Measurements from ENCODE around the gene ADCY3. TPM values are rescaled to one million over a fixed set of nuclear protein-coding genes. Genes with fewer than 3 reads are reported as not detected.

The ADCY3 gene
- total RNA-seq, 2 experiments from 2014 or later: 28.1 to 31.4 TPM

DNA sequence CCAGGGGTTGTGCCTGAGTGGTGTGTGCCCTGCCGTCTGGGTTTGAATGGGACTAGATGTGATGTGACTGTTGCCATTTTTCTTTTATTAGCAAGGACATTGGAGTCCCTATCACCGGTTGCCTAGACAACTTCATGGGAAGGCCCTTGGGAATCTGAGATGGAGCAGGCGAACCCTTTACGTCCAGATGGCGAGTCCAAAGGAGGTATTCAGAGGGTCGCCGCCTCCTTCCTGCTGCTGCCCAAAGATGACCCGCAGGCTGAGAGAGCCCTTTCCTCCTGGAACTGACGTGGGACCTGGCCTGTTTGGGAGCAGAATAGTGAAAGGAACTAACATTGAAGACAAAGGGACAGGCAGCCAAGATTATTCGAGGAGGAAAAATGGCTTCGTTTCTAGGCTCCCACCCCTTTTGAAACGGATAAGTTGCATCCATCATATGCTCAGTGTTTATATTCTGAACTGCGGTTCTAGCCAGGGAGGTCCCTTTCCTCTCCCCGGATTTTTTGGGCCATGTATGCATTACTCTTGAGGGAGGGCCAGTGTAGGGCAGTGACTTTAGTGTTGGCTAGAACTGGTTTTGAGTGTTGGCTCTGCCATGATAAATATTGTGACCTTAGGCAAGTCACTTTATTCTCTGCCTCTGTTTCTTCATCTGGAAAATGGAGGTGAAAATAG lies 126.1 kb downstream of the ADCY3 start:
- Histone ChIP-seq H3K4me3 (ENCODE audit: low read length) (peak overlapping the region; percentile 88), H3K4me1 (ENCODE audit: insufficient read depth, low read length) (peaks cover 13% of the 10 kb centered on the region), H3K9me3 (ENCODE audit: control insufficient read depth in 1 of 2, insufficient read depth in 1 of 2, low read length in 2 of 2) (no peaks in the 10 kb centered on the region), H3K27ac (ENCODE audit: low read depth in 1 of 2, low read length in 2 of 2) (peak overlapping the region in 1 of 2 donors; percentile 95), H3K36me3 (ENCODE audit: insufficient read depth, low read length) (no peaks in the 10 kb centered on the region), H3K27me3 (ENCODE audit: control insufficient read depth in 1 of 2, insufficient read depth in 2 of 2, low read length in 2 of 2) (no peaks in the 10 kb centered on the region)
- Mint-ChIP-seq H3K4me1 (ENCODE audit: low read depth) (peaks cover 21% of the 10 kb centered on the region), H3K27me3 (no peaks in the 10 kb centered on the region), H3K27ac (peak overlapping the region; percentile 99), H3K36me3 (ENCODE audit: low read depth) (peaks cover 35% of the 10 kb centered on the region), H3K4me3 (peak overlapping the region; percentile 97), H3K9me3 (no peaks in the 10 kb centered on the region)
- CTCF ChIA-PET: interaction anchor here (0.6 to 2.0 kb wide), 2 partner anchors 34 kb away, joined by 3 to 8 read pairs; no protein-coding TSS in a partner anchor
- intact Hi-C loops (cut with DNase I, micrococcal nuclease): loop anchor here (2.0 to 10.0 kb wide), 10 partner anchors 33 to 1081 kb away; partner anchors contain the start of genes ASXL2 (in 1 of the 2), ATAD2B (in 1 of the 2), EFR3B (in 1 of the 2) and ITSN2 (in 1 of the 2)
- TF ChIP-seq, protein P1, sequence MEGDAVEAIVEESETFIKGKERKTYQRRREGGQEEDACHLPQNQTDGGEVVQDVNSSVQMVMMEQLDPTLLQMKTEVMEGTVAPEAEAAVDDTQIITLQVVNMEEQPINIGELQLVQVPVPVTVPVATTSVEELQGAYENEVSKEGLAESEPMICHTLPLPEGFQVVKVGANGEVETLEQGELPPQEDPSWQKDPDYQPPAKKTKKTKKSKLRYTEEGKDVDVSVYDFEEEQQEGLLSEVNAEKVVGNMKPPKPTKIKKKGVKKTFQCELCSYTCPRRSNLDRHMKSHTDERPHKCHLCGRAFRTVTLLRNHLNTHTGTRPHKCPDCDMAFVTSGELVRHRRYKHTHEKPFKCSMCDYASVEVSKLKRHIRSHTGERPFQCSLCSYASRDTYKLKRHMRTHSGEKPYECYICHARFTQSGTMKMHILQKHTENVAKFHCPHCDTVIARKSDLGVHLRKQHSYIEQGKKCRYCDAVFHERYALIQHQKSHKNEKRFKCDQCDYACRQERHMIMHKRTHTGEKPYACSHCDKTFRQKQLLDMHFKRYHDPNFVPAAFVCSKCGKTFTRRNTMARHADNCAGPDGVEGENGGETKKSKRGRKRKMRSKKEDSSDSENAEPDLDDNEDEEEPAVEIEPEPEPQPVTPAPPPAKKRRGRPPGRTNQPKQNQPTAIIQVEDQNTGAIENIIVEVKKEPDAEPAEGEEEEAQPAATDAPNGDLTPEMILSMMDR (IDR thresholded peaks at IDR 0.05): no peak
- POLR2A ChIA-PET: interaction anchor here (1.0 to 1.8 kb wide), 8 partner anchors 10 to 867 kb away, joined by 3 to 17 read pairs (median 4); partner anchors contain the start of genes ATAD2B, ITSN2 and SF3B6
- no peak for ATAC-seq (ENCODE audit: poor library complexity)
- no peak for DNase-seq

DNA sequence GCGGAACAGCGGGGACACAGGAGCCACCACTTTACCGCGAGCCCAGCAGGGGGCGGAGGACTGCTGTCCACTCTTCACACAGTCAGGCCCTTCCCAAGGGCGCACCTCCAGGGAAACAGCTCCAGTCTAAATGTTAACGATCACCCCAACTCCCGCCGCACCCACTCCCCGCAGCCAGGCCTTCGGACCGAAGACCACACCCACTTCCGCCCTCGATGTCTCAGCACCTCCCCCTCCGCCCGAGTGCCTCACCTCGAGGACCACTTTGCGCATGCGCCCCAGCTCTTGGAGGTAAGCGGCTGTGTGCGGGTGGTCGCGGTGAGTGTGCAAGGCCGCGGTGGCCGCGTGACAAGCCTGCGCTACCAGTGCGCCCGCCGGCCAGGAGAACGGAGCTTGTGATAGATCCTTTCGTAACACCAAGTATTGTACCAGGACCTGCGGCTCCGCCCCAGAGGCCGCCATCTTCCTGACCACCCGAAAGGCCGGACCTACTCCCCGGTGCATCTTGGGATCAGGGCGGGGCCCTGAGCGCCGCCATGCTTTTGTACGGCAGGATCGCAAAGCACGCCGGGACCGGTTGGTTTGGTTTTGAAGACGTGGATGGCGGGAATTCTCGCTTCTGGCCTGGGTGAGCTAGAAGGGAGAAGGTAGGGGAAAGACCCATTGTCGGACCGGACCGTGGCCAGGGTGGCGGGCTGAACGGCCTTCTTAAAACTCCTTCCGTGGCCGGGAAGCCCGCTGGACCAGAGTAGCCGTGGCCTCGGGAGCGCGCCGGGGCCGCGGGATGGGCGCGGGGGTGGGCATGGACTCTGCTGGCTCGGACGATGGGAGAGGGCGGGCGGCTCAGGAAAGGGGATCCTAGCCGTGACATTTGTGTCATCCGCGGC lies 126.9 kb downstream of the ADCY3 start, which contains the start of the genes CENPO and PTRHD1:
TSS of gene CENPO (plus strand) at position 552 of the 887 bp plus-strand sequence. CDS start 495 bp downstream, outside the sequence.
TSS of gene PTRHD1 (minus strand) at position 518 of the 887 bp plus-strand sequence. CDS start at position 504, 14 bp downstream.
- peak within 1 kb of the TSS; percentile 88 for H3K4me3 ChIP-seq (ENCODE audit: low read length)
- CTCF ChIA-PET: interaction anchor here (0.6 to 2.0 kb wide), 4 partner anchors 35 to 866 kb away, joined by 3 to 8 read pairs (median 3); partner anchors contain the start of gene ATAD2B

More for the DNA sequence above, 126.9 kb downstream of the ADCY3 start, which contains the start of the genes CENPO and PTRHD1:
- peak; percentile 96 for ATAC-seq (ENCODE audit: poor library complexity)
- intact Hi-C loops (cut with DNase I, micrococcal nuclease): loop anchor here (2.0 to 10.0 kb wide), 8 partner anchors 34 to 1082 kb away; partner anchors contain the start of genes ASXL2 (in 1 of the 2), ATAD2B (in 1 of the 2), ITSN2 (in 1 of the 2) and NCOA1 (in 1 of the 2)
- Mint-ChIP-seq H3K4me3 (peak within 1 kb of the TSS; percentile 97), H3K9me3 (no peaks in the 10 kb centered on the region), H3K36me3 (ENCODE audit: low read depth) (peaks cover 27% of the 10 kb centered on the region), H3K27ac (peak within 1 kb of the TSS; percentile 99), H3K27me3 (no peaks in the 10 kb centered on the region), H3K4me1 (ENCODE audit: low read depth) (peaks cover 21% of the 10 kb centered on the region)
- H3K9me3 ChIP-seq (ENCODE audit: control insufficient read depth in 1 of 2, insufficient read depth in 1 of 2, low read length in 2 of 2): no peaks in the 10 kb centered on the region
- POLR2A ChIA-PET: interaction anchor here (0.8 to 1.8 kb wide), 14 partner anchors 10 to 866 kb away, joined by 3 to 17 read pairs (median 3); partner anchors contain the start of genes ADCY3, ATAD2B, ITSN2 and NCOA1
- TF ChIP-seq, protein P1 (IDR thresholded peaks at IDR 0.05): peak; percentile 60
- H3K27ac ChIP-seq (ENCODE audit: low read depth in 1 of 2, low read length in 2 of 2): peak within 1 kb of the TSS; percentile 95 to 97
- H3K4me1 ChIP-seq (ENCODE audit: insufficient read depth, low read length): peaks cover 13% of the 10 kb centered on the region
- no peaks in the 10 kb centered on the region for H3K27me3 ChIP-seq (ENCODE audit: control insufficient read depth in 1 of 2, insufficient read depth in 2 of 2, low read length in 2 of 2)
- peak; percentile 91 to 97 (median 93) for DNase-seq
- H3K36me3 ChIP-seq (ENCODE audit: insufficient read depth, low read length): no peaks in the 10 kb centered on the region
